IMR-90 (cell line): Measurements from ENCODE around the gene FAM162A. TPM values are rescaled to one million over a fixed set of nuclear protein-coding genes. Genes with fewer than 3 reads are reported as not detected.

Experiments used
- ATAC-seq: fragments of 200-7000 bp; cut with Tn5 transposase; 2 replicates; pipeline ENCODE4 v1.9.1; 2020; ENCODE audit warnings: low read depth, mild to moderate bottlenecking, moderate library complexity
- BruUV-seq: library from RNA; stranded (reverse); fragments of 400-500 nt; replicated peaks from 2 replicates; lab custom pipeline; 2021; lab: Mats Ljungman, UMichigan
- CTCF ChIA-PET: fragments of 300-600 bp; formaldehyde crosslinking; extraction: SDS; loops from one replicate; lab custom pipeline; 2021; ENCODE audit warnings: antibody characterized with exemption; lab: Yijun Ruan, JAX
- POLR2A ChIA-PET: fragments of 300-600 bp; sonication (Branson Sonifier 250); formaldehyde crosslinking; loops from one replicate; lab custom pipeline; 2022; ENCODE audit warnings: antibody characterized with exemption; ENCODE audit not compliant: unreplicated experiment; lab: Charles Lee
- DNase-seq: peaks from one replicate; pipeline ENCODE4 v3.0.0; 2013
- H2AFZ ChIP-seq: replicated peaks from 2 replicates; pipeline ENCODE3; 2013; ENCODE audit warnings: low read length, mild to moderate bottlenecking; ENCODE audit not compliant: poor library complexity
- H2AK5ac ChIP-seq: 2 replicates; pipeline ENCODE4 v1.6.1; 2013; ENCODE audit warnings: low read depth, low read length, inconsistent platforms
- H2AK9ac ChIP-seq: replicated peaks from 2 replicates; pipeline ENCODE3; 2013; ENCODE audit warnings: mild to moderate bottlenecking, low read depth, low read length, moderate library complexity; ENCODE audit not compliant: poor library complexity
- H2BK120ac ChIP-seq: 2 replicates; pipeline ENCODE4 v1.6.1; 2013; ENCODE audit warnings: low read depth, low read length, inconsistent platforms
- H2BK15ac ChIP-seq: 3 replicates; pipeline ENCODE4 v1.6.1; 2013; ENCODE audit warnings: low read depth, low read length, inconsistent platforms
- H2BK20ac ChIP-seq: 2 replicates; pipeline ENCODE4 v1.6.1; 2013; ENCODE audit warnings: low read depth, mild to moderate bottlenecking, inconsistent platforms, low read length, moderate library complexity
- H2BK5ac ChIP-seq: 2 replicates; pipeline ENCODE4 v1.6.1; 2013; ENCODE audit warnings: mild to moderate bottlenecking, low read depth, low read length, inconsistent platforms; ENCODE audit not compliant: poor library complexity, severe bottlenecking
- H3K14ac ChIP-seq: replicated peaks from 2 replicates; pipeline ENCODE4 v1.6.1; 2013; ENCODE audit warnings: low read depth, low read length, inconsistent platforms
- H3K18ac ChIP-seq: 2 replicates; pipeline ENCODE4 v1.6.1; 2013; ENCODE audit warnings: low read depth, low read length, control low read depth
- H3K23ac ChIP-seq: 2 replicates; pipeline ENCODE4 v1.6.1; 2013; ENCODE audit warnings: low read depth, low read length, inconsistent platforms
- H3K27ac ChIP-seq: 2 replicates; pipeline ENCODE4 v1.5.1; 2013; ENCODE audit warnings: mild to moderate bottlenecking, control low read depth, low read length; ENCODE audit not compliant: insufficient read depth
- H3K27me3 ChIP-seq: 2 replicates; pipeline ENCODE4 v1.6.1; 2013; ENCODE audit warnings: low read length; ENCODE audit not compliant: control insufficient read depth, insufficient read depth
- H3K36me3 ChIP-seq: 2 replicates; pipeline ENCODE4 v1.6.1; 2013; ENCODE audit warnings: low read length, mixed read lengths; ENCODE audit not compliant: control insufficient read depth, insufficient read depth
- H3K4ac ChIP-seq: 2 replicates; pipeline ENCODE4 v1.6.1; 2013; ENCODE audit warnings: low read depth, low read length, inconsistent platforms
- H3K4me1 ChIP-seq: 2 replicates; pipeline ENCODE4 v1.6.1; 2013; ENCODE audit warnings: low read length, mixed read lengths; ENCODE audit not compliant: control insufficient read depth, insufficient read depth
- H3K4me2 ChIP-seq: 2 replicates; pipeline ENCODE4 v1.6.1; 2013; ENCODE audit warnings: low read depth, mild to moderate bottlenecking, control low read depth, low read length, moderate library complexity
- H3K4me3 ChIP-seq: 2 replicates; pipeline ENCODE4 v1.5.1; 2013; ENCODE audit warnings: low read depth, mild to moderate bottlenecking, control low read depth, low read length, moderate library complexity; ENCODE audit not compliant: insufficient read depth
- H3K56ac ChIP-seq: 2 replicates; pipeline ENCODE4 v1.6.1; 2013; ENCODE audit warnings: low read length, inconsistent platforms; ENCODE audit not compliant: insufficient read depth; ENCODE audit errors: extremely low read depth
- H3K79me1 ChIP-seq, 2 experiments: 2 replicates each; pipeline ENCODE4 v1.6.1; 2013; ENCODE audit warnings: low read length in 2 of 2, inconsistent platforms in 1 of 2, low read depth in 1 of 2
- H3K9ac ChIP-seq: 2 replicates; pipeline ENCODE4 v1.6.1; 2013; ENCODE audit warnings: low read depth, low read length, control low read depth
- H3K9me1 ChIP-seq: 2 replicates; pipeline ENCODE4 v1.6.1; 2013; ENCODE audit warnings: low read length, inconsistent platforms; ENCODE audit not compliant: insufficient read depth
- H3K9me3 ChIP-seq: 2 replicates; pipeline ENCODE4 v1.6.1; 2013; ENCODE audit warnings: low read length; ENCODE audit not compliant: control insufficient read depth, insufficient read depth
- H4K20me1 ChIP-seq: 2 replicates; pipeline ENCODE4 v1.6.1; 2013; ENCODE audit warnings: low read length, inconsistent platforms; ENCODE audit not compliant: insufficient read depth
- H4K5ac ChIP-seq: 2 replicates; pipeline ENCODE4 v1.6.1; 2013; ENCODE audit warnings: mild to moderate bottlenecking, low read depth, low read length, control low read depth
- H4K8ac ChIP-seq, 2 experiments: 2 replicates each; pipeline ENCODE4 v1.6.1; 2013; ENCODE audit warnings: low read depth in 2 of 2, low read length in 2 of 2, control low read depth in 1 of 2, inconsistent platforms in 1 of 2
- H4K91ac ChIP-seq: 2 replicates; pipeline ENCODE4 v1.6.1; 2013; ENCODE audit warnings: low read depth, low read length, inconsistent platforms; ENCODE audit not compliant: insufficient read depth
- BHLHE40 ChIP-seq: fragments of 150-350 bp; IDR thresholded peaks from 2 replicates; pipeline ENCODE4 v1.6.1; 2016; ENCODE audit warnings: mild to moderate bottlenecking, low read depth, low read length
- CEBPB ChIP-seq: IDR thresholded peaks from 2 replicates; pipeline ENCODE4 v1.6.1; 2012; ENCODE audit warnings: low read depth, low read length, improper control_type of control experiment
- CHD1 ChIP-seq: IDR thresholded peaks from 2 replicates; pipeline ENCODE4 v1.6.1; 2012; ENCODE audit warnings: low read depth, low read length, improper control_type of control experiment
- CTCF ChIP-seq: conservative IDR thresholded peaks from 2 replicates; pipeline ENCODE4 v1.5.1; 2012; ENCODE audit warnings: mild to moderate bottlenecking, low read depth, low read length, improper control_type of control experiment
- ELK1 ChIP-seq: fragments of 150-350 bp; IDR thresholded peaks from 2 replicates; pipeline ENCODE4 v1.6.1; 2016; ENCODE audit warnings: low read depth, mild to moderate bottlenecking, low read length, moderate library complexity, borderline replicate concordance
- FOS ChIP-seq: fragments of 150-350 bp; IDR thresholded peaks from 2 replicates; pipeline ENCODE4 v1.6.1; 2016; ENCODE audit warnings: low read depth, low read length
- MAFK ChIP-seq: IDR thresholded peaks from 2 replicates; pipeline ENCODE4 v1.6.1; 2012; ENCODE audit warnings: low read depth, low read length, improper control_type of control experiment
- MAZ ChIP-seq: IDR thresholded peaks from 2 replicates; pipeline ENCODE4 v1.6.1; 2012; ENCODE audit warnings: low read depth, mild to moderate bottlenecking, low read length, improper control_type of control experiment, moderate library complexity, borderline replicate concordance
- MXI1 ChIP-seq: IDR thresholded peaks from 2 replicates; pipeline ENCODE4 v1.6.1; 2012; ENCODE audit warnings: low read depth, mild to moderate bottlenecking, low read length, moderate library complexity, borderline replicate concordance
- NFE2L2 ChIP-seq: fragments of 150-350 bp; IDR thresholded peaks from 2 replicates; pipeline ENCODE4 v1.6.1; 2016; ENCODE audit warnings: low read depth, mild to moderate bottlenecking, low read length
- POLR2A ChIP-seq: IDR thresholded peaks from 2 replicates; pipeline ENCODE4 v1.6.1; 2012; ENCODE audit warnings: mild to moderate bottlenecking, low read depth, low read length
- RAD21 ChIP-seq: IDR thresholded peaks from 2 replicates; pipeline ENCODE4 v1.6.1; 2012; ENCODE audit warnings: low read length, improper control_type of control experiment
- RCOR1 ChIP-seq: IDR thresholded peaks from 2 replicates; pipeline ENCODE4 v1.6.1; 2012; ENCODE audit warnings: mild to moderate bottlenecking, low read length, improper control_type of control experiment; ENCODE audit not compliant: insufficient replicate concordance
- RFX5 ChIP-seq: IDR thresholded peaks from 2 replicates; pipeline ENCODE4 v1.8.0; 2012; ENCODE audit warnings: low read depth, mild to moderate bottlenecking, low read length, moderate library complexity
- SMC3 ChIP-seq: fragments of 150-350 bp; IDR thresholded peaks from 2 replicates; pipeline ENCODE4 v1.6.1; 2016; ENCODE audit warnings: low read depth, mild to moderate bottlenecking, antibody characterized with exemption, low read length, moderate library complexity
- USF2 ChIP-seq: fragments of 150-350 bp; IDR thresholded peaks from 2 replicates; pipeline ENCODE4 v1.6.1; 2017; ENCODE audit warnings: mild to moderate bottlenecking, antibody characterized with exemption, low read length, low read depth
- WGBS, 2 experiments: methylation state at CpG; one replicate each; pipeline versions ENCODE4 v1.1.5 to v1.1.7; 2013; ENCODE audit warnings: missing lambda C conversion rate in 2 of 2; ENCODE audit not compliant: insufficient read length in 1 of 2; ENCODE audit errors: extremely low coverage in 2 of 2; 5-methylcytosine and 5-hydroxymethylcytosine counted together
- dilution Hi-C: fragments of 300-500 bp; cut with HindIII; formaldehyde crosslinking; loops from one replicate; pipeline ENCODE4 v1.14.3; 2018; ENCODE audit warnings: low sequenced_read_pairs; ENCODE audit not compliant: unreplicated experiment
- in situ Hi-C: fragments of 300-500 bp; cut with MboI; formaldehyde crosslinking; loops from 3 replicates; pipeline ENCODE4 v1.14.3; 2019; ENCODE audit warnings: low sequenced_read_pairs, inconsistent platforms, mixed read lengths
- intact Hi-C: fragments of 100-400 bp; cut with micrococcal nuclease; formaldehyde crosslinking; loops from 2 replicates; pipeline ENCODE4 v1.10.0; 2022
- polyA plus RNA-seq, 3 experiments: library from polyadenylated mRNA; depleted of rRNA; stranded (reverse); fragments of >200 nt; gene quantifications; 2 replicates each; pipeline ENCODE4 v1.2.3, GENCODE V29; 2012; ENCODE audit warnings: low replicate concordance in 1 of 3
- total RNA-seq: library from RNA; depleted of rRNA; stranded (reverse); fragments of >200 nt; gene quantifications from 2 replicates; pipeline ENCODE4 v1.2.3, GENCODE V29; 2012

FAM162A gene
- total and polyA plus RNA-seq, 2 of the 4 experiments (the other 2 are of a cell fraction), result 33.9 to 66.8 TPM

GRCh38 chr3:122364490-122364889 lies 19.5 kb upstream of the FAM162A start:
- no TSS peak for BruUV-seq
- H3K56ac ChIP-seq, result no peak overlapping the region
- peaks cover 3% of the 10 kb centered on the region for H3K9me1 ChIP-seq
- no peak overlapping the region for H3K14ac ChIP-seq
- dilution Hi-C loops, result no loop called here
- H2BK120ac ChIP-seq, result no peak overlapping the region
- no peak overlapping the region for H4K91ac ChIP-seq
- H3K4me3 ChIP-seq, result no peak overlapping the region
- no CpG with 5 or more reads among the region's 2 CpGs for WGBS, 2 experiments
- H3K9me3 ChIP-seq, result no peaks in the 10 kb centered on the region
- ChIA-PET POLR2A (no interaction called here), CTCF (interaction anchor here (0.9 kb wide), 1 partner anchor 61 kb away, joined by 3 read pairs; no protein-coding TSS in a partner anchor)
- no peak overlapping the region for H3K4me2 ChIP-seq
- peaks cover 5% of the 10 kb centered on the region for H3K4me1 ChIP-seq
- TF ChIP-seq CHD1 (no peak), SMC3 (no peak), MAZ (no peak), MXI1 (no peak), RCOR1 (no peak), NFE2L2 (no peak), FOS (no peak), POLR2A (no peak), ELK1 (no peak), MAFK (no peak), CEBPB (no peak), RAD21 (no peak), USF2 (no peak), RFX5 (no peak), BHLHE40 (no peak), CTCF (no peak)
- no peak overlapping the region for H2AK9ac ChIP-seq
- H2AFZ ChIP-seq, result no peak overlapping the region
- no peaks in the 10 kb centered on the region for H3K27me3 ChIP-seq
- no peak overlapping the region for H2BK20ac ChIP-seq
- no peak overlapping the region for H3K4ac ChIP-seq
- peaks cover 0 to 2% of the 10 kb centered on the region in 2 experiments; a peak in 1 of 4 replicates for H3K79me1 ChIP-seq
- ATAC-seq, result no peak
- DNase-seq, result no peak
- no peak overlapping the region for H4K8ac ChIP-seq
- H2BK5ac ChIP-seq, result no peak overlapping the region
- H3K23ac ChIP-seq, result no peak overlapping the region
- peaks cover 10% of the 10 kb centered on the region for H3K36me3 ChIP-seq
- H2BK15ac ChIP-seq, result no peak overlapping the region
- H3K27ac ChIP-seq, result no peak overlapping the region
- H3K18ac ChIP-seq, result no peak overlapping the region
- H4K5ac ChIP-seq, result no peak overlapping the region
- H4K20me1 ChIP-seq, result no peaks in the 10 kb centered on the region
- intact Hi-C loops, result no loop called here
- in situ Hi-C loops, result no loop called here
- no peak overlapping the region for H2AK5ac ChIP-seq
- no peak overlapping the region for H3K9ac ChIP-seq
